ENCODE data around the gene LRSAM1. TPM values are rescaled to one million over a fixed set of nuclear protein-coding genes. Genes with fewer than 3 reads are reported as not detected.

The LRSAM1 gene
- total RNA-seq, 1 experiment from 2014 or later = 5.7 TPM

DNA sequence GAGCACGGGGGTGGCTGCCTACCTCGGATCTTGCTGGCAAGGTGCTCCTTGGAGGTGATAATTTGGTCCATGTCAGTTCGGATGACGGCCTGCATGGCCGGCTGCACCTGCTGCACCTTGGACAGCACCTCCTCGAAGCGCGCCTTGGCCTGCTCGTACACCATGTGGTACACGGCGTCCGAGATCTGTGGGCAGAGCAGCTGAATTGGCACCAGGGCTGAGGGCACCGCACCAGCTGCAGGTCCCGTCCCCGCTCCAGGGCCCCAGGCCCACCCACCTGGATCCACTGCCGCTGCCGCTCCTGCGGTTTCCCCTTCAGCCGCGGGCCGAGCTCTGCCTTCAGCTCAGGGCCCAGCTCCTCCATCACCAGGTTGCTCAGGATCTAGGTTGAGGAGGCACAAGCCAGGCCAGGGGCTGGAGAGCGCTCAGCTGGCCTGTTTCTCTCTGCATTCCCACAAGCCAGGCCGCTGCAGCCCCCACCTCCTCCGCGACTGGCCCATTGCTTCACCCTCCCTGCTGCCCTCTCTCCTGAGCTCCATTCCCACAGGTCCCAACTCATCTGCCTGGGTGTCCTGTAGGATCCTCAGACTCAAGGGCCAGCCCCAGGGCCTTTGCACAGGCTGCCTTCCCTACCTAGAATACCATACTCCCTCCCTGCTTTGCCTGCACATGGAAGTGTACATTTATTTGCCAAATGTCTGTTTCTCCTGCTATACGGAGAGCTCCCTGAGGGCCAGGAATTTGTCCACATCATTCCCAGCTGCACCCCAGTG lies 65.7 kb downstream of the LRSAM1 start:
- no peak for DNase-seq (ENCODE audit: low spot score)

DNA sequence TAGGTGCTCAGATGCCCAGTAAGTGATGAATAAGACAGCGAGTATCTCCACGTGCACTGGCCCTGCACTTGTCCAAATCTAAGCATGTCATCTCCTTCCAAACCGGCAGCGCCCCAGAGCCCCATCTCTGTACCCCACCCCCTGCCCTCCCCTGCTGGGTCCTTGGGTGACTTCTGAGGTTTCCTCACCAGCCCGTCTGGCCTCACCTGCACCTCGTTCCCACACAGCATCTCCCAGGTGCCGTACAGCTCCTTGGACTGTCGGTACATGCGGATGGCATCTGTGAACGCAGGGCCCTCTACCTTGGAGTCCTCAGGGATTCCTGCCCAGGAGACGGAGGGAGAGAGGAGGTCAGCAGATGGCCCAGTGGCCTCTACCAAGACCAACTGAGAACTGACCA lies 66.3 kb downstream of the LRSAM1 start:
- DNase-seq (ENCODE audit: low spot score) = no peak

DNA sequence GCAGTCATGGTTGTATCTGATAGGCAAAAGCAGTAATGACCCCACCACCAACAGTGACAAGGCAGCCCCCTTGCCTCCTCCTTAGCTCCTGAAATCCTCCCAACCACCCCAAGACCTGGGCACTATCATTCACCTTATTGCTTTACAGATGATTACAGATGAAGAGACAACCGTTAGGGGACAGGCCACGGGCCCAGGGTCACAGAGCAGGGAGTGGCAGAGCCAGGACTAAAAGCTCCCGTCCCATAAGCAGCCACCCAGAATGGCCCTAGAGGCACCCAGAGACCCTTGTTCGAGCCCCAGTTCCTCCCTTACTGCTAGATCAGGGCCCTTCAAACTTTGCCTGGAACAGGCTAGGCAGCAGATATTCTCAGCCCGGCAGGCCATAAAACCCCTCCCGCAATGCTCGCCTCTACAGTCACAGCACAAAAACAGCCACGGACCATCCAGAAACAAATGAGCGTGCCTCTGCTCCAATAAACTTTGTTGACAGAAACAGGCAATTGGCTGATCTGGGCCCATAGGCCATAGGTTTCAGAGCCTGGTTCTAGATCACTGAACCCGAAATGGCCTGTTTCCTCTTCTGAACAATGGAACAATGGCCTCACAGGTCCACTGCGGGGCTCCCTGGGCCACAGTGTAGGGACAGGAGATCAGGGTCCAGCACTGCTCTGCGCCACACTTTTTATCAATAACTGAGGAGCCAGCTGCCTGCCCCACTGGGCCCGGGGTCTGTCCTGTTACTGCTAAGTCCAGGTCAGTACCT lies 67.0 kb downstream of the LRSAM1 start:
- DNase-seq (ENCODE audit: low spot score) = no peak

DNA sequence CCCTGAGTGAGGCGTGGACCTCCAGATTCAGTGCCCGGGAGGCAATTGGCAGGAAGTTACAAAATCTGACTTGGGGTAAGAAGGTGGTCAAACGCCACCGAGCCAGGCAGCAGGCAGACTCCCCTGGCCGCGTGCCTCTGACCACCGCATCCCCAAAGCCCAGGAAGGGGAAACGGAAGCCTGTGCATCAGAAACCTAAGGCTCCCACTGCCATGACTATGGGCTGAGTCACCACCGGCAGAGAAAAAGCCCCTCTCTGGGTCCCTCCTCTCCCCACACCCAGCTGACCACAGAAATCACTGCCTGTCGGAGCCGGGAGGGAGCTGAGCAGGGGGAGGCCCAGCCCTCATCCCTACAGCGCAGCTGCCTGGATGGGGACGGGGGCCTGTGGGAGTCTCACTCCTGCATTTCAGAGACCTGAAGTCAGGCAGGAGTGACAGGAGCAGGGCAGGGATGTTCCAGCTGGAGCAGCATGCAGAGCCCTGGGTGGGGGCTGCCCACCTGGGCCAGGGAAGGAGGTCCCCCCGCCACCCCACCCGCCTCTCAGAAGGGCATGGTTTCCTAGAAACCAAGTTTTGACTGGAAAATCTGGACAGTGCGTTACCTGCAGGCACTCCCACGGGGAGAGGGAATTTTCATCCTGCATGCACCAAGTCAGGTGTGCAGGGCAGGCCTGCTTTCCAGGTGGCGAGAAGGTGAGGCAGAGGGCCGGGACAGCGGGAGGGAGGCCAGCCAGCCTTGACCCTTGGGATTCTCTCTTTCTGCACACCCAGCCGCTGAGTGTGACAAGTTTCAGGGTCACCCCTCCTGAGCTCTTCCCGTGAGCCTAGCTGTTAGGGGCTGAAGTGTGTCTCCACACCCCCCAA lies 68.2 kb downstream of the LRSAM1 start:
- peak; percentile 95 for DNase-seq (ENCODE audit: low spot score)

DNA sequence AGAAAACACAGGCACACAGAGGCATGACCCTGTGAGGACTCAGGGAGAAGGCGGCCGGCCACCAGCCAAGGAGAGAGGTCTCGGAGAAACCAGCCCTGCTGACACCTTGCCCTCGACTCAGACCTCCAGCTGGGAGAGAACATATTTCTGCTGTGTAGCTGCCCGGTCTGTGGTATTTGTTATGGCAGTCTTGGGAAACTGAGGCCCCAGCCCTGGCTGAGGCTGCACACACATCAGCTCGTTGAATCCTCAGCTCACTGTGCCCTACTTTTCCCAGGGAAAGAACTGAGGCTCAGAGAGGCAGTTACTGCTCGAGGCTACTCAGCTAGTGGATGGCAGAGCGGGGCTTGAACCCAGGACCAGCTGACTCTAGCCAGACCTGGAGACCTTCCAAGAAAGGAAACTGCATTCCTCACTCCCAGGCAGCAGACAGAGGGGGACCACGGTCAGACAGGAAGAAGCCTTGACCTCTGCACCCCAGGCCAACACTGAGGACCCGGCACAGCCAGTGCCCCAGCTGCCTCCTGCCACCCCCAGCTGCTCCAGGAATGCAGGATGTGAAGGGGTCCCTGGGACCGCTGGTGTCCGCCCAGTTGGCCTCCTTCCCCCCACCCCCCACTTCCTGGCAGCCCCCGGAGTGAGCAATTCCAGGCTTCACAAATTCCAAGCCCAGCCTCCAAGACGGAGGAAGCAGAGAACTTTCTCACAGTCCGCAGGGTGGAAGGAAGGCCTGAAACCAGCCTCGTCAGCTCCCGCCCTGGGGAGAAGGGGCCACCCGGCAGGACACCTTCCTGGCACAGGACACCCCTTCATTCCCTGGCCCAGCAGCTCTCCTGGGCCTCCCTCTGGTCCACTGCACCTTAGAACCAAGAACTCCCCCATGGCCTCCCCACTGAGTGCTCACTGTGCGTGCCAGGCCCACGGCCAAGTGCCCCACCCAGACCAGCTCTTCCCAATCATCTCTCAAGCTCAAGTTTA lies 69.9 kb downstream of the LRSAM1 start:
- peak; percentile 62 for DNase-seq (ENCODE audit: low spot score)

DNA sequence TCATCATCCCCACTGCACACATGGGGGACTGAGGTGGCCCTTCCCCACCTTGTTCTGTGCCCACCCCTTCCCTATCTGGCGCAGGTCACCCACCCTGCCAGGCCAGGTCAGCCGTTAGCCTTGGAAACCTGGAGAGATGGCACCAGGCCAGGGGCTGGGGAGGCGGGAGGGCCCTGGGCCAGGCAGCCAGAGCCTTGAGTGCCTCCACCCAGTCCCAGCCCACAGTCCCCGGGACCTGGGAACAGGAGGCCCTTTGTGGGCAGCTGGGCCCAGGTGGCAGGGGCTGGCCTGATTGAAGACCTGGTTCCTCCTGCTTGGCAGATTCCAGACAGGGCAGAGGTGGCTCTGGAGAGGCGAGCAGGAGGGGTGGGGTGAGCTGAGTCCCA lies 70.6 kb downstream of the LRSAM1 start:
- DNase-seq (ENCODE audit: low spot score) = peak; percentile 63

DNA sequence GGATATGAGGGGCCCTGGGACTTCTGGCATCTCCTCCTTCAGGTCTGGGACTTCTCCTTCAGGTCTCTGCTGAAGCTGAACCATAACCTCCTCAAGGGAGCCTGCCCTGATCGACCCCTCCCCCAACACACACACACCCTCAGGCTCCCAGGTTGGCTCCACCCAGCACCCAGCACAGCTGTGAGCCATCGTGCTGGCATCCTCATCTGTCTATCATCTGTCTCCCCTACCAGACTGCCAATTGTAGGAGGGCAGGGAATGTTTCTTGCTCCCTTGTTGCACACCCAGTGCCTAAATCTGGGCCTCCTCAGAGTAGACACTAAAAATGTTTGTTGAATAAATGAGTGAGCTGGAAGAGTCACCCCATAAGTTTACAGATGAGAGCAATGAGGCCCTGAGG lies 71.4 kb downstream of the LRSAM1 start:
- no peak for DNase-seq (ENCODE audit: low spot score)

DNA sequence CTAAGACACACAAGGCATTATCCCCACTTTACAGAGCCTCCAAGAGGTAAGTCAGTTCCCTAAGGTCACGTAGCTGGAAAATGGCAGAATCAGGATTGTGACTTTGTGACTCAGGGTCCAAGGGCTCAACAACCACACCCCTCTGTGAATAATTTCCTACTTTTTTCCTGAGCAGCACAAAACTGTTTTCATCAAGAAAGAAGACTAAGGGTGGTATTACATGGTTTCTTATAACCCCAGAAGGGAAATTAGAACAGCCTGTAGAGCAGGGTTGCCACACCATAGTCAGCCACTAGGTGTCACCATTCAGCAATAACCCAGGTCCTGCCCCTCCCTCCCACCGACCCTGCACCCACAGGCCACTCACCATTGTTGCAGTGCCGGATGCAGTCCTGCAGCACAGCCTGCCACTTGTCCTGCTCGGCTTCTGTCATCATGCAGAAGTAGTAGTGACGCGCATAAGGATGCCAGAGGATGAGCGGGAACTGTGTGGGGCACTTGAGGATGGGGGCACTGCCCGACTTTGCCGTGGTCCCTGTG lies 72.1 kb downstream of the LRSAM1 start:
- no peak for DNase-seq (ENCODE audit: low spot score)

DNA sequence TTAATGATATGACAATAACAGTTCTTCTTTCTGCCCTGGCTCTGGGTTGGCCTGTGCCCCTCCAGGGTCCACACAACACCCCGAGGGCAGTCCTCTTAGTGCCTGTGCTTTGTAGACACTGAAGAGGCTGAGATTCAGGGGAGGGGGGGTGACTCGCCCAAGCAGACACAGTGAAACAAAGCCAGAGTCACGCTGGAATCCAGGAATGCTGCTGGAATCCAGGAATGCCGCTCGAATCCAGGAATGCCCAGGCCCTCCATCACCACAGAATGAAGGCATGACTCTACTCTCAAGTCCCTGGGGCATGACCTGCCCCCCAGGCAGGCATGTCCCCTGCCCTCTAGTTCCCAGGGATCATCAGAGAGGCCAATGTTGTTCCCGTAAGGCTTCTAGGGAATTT lies 73.1 kb downstream of the LRSAM1 start:
- DNase-seq (ENCODE audit: low spot score) = no peak

DNA sequence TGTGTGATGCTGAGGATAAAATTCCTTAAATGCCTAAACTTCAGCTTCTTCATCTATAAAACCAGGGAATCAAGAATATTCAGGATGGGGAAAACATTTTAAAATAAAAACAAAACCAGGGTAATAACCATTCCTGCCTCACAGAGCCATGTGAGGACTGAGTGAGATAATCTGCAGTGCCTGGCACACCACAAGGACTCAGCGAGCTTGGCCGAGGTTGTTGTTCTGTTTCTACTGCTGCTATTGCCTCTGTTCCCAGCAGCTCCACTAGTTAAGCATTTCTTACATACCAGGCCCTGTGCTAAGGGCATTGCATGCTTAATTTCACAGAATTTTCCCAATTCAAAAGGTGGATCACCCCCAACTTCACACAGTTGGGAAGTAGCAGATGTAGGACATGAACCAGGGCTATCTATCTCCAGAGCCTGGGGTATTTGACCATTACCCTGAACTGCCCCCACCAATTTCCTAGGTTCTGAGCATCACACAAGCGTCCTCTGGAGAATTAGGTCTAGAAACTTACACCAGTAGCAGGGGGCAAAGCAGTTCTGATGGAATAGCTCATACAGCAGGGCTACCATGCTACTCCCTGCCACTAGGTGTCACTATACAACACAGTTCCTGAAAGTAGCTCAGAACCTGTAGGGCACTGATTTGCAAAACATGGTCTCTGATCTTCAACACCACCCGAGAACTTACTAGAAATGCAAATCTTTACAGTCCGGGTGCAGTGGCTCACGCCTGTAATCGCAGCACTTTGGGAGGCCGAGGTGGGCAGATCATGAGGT lies 74.3 kb downstream of the LRSAM1 start:
- no peak for DNase-seq (ENCODE audit: low spot score)

DNA sequence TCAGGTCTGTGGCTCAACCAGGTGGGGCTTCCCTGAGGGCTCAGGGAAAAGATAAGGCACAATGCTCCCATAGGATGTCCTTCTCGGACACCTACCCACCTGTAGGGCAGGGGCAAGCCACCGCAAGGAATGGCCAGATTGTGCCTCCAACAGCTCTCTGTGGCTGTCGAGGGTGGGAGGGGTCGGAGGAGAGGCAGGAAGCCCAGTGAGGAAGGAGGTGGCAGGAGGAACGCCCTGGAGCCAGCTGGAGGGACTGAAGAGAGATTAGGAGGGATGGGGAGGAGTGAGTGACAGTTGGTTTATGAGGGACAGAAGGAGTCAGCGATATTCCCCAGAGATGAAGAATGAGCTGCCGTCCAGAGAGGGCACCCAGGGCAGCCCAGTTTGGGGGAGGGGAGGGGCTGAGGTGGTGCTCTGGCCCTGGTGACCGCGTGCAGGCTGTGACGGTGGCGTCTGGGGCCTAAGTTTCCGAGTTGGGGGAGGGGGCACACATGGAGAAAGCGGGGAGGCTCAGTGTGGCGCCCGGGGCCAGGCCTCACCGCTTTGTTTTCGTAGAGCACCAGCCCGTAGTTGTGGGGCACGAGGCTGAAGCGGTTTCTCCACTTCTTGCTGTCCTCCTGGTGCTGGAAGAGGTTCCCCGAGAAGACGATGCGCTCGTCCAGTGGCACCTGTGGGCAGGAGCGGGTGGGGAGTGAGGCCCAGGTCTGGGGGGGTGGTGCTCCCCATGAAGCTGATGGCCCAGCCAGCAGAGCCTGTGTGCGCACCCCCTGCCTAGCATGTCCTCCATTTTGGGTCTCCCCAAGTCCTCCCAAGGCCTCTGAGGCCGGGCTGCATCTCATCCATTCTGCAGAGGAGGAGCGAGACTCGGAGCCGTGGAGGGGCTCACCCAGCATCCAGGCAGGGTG lies 75.6 kb downstream of the LRSAM1 start:
- DNase-seq (ENCODE audit: low spot score) = no peak

DNA sequence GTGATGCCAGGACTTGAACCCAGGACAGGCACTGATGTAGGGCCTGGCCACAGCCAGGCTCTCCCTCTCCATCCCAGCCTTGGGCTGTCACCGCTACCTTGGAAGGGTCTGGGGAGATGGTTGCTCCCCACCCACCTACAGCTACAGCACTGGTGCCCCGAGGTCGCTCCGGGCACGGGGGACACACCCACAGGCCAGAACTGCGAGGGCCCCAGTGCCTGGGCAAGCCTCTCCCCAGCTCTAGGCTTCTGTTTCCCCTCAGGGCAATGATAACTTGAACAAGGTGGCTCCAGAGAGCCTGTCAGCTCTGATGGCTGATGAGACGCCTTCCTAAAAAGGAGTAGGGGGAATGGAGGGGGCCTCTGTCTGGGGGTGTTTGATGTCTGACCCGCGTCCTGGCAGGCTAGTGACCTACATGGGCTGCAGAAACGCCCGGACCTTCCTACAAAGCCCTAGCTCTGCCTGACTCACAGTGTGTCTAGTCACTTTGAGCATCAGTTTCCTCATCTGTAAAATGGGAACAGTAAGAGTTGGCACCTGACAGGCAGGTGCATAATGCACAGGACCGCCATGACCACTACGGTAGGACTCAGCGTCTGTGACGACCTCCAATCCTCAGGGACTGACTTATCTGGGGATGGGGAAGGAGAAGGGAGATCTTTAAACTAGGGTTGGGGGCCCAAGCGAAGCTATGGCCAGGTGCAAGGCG lies 76.4 kb downstream of the LRSAM1 start:
- no peak for DNase-seq (ENCODE audit: low spot score)

DNA sequence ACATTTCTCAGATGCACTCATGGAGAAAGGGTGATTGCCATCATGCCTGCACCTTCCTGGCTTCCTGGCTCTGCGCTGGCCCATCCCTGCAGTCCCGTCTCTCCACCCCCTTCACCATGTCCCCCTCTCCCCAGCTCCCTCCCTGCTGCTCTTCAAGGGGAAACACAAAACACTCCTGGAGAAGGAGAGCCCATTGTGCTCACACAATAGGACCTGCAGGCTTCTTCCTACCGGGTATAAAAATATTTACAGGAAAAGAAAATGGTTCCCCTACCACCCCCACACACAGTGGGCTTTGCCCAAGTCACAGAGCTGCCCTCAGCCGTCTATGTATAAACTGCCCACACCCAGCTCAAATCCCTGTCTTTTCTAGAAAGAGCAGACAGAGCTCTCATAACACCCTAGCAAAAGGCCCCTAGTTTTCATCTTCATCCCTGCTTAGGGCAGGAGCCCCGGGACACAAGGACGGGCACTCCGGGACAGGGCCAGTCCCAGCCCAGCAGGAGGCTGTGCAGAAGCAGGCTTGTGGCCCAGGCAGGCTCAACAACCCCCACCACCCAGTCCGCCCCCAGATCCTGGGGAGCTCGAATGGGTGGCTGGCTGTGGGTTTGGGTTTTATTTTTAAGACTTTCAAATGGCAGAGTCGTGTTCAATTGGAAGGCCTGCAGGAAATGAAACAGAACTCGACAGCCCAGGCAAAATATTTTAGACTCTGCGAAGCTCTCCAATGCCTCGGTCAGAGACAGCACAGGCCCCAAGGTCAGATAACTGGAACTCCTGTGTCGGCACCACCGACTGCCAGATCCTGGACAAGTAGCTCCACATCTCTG lies 77.3 kb downstream of the LRSAM1 start:
- DNase-seq (ENCODE audit: low spot score) = no peak

DNA sequence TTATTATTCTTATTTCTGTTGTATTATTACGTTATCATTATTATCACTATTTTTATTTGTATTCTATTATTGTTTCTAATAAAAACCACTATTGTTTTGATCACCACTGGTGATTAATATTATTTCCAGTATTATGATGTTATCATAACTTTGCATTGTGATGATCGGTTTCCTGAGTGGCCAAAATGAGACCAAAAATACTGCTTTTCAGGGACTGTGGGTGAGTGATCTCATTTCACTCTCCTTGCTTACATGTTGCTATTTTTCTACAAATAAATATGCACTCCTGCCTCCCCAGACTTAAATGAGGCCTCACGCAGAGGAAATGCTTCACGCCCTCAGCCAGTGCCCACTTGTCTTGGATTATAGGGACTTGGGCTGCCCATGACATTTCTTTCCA lies 78.4 kb downstream of the LRSAM1 start:
- no peak for DNase-seq (ENCODE audit: low spot score)

DNA sequence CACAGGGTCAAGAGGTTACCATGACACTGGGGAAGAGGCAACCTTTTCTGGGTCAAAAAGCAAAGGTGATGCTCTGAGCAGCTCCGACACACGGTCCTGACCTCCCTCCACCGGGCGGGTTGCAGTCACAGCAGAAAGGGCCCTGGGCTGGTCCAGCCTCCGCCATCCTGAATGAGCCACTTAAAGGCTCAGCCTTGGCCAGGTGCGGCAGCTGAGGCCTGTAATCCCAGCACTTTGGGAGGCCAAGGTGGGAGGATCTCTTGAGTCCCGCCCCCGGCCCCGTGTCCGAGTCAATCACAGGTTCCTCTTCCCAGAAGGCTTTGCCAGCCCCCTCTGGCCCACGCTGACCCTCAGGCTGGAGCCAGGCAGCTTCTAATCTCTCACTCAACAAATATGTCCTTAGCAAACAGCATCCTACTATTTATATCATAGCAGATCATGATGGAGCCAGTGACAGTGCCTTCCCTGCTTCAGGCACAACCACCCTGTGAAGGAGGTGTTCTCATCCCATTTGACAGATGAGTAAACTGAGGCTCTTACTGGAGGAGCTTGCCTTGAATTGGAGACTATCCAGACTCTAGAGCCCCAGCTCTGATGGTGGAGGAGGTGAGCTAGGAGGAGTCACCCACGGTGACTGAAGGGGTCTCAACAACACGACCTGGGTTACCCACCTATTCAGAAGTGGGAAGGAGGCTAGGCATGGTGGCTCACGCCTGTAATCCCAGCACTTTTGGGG lies 79.1 kb downstream of the LRSAM1 start:
- DNase-seq (ENCODE audit: low spot score) = no peak

DNA sequence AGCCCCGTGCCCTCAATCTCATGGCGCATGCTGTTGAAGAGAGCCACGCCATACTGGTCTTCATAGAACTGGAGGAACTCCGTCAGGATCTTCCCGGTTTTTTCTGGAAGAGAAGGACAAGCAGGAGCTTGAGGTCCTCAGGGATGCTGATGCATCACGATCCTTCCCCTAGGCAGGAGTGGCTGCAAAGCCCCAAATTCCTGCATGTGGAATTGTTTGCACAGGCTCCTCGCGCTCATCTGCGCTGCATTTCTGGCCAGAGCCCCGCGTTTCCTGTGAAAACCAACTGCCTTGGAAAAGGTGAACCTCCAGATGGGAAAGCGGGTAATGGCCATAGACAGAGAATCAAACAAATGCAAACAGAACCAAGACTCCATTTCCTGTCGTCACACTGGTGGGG lies 80.4 kb downstream of the LRSAM1 start:
- DNase-seq (ENCODE audit: low spot score) = no peak
